ENCODE data around the gene EEFSEC.

Gene EEFSEC

DNA sequence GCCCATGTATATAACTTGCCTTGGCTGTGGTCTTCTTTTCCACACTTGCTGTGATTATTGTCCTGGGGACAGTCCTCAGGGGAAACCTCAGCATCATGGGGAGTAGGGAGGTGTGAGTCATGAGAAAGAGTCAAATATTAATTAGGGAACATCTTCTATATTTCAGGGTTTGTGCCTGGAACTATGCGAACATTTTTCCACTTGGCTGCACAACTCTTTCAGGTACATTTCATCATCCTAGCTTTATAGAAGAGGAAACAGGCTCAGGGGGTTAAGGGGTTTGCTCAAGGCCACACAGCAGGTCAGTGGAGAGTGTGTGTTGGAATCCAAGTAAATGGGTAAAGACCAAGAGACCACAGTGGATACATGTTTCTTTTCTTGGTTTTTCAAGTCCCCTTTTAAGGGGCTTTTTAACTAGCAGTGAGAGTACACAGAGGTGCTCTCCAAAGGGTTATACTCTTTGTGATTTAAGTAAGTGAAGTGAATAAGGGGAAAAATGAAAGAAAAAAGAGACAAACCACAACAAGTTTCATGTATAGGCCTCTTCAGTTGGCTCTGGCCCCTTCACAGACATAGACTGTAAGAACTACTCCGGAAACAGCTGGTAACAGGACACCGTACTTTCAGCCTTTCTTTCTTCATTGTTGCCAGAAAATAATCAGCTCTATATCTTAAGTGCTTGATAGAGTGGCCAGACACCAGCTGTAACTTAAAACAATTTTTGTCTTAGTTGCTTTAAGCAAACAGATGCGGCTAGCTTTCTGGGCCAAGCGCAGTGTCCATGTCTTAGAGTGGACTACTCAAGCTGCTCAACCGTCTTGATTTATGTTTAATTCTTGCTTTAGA is 64.6 kb downstream of the EEFSEC start:
- DNase-seq (ENCODE audit: low spot score): no peak

DNA sequence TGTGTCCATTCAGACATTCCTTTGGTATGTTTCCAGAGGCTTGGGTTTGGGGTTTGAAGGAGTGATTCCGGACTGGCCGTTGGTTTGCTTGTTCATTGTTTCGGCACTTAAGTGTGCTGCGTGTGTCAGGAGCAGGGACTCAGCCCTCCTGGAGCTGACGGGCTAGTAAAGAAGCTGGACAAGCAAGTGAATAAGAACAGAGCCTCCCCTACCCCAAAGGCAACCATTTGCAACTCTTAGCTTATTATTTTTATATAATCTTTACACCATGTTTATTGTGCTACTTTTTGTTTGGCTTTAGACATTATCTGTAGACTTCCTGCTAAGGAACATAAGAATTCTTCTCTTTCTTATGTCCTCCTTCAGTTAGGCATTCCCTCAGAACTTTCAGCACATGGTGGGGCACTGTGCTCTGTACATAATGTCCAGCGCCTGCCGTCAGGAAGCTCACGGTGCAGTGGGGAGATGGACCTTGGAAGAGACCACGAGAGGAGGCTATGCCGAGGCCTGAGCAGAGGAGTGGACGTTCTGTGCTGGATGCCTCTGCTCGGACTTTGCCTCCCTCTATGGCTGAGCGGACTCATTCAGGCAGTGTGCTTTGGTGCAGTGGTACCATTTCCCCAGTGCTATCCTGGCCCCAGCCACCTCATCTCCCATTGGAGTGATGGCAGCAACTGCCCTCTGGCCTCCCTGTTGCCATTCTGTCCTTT is 65.4 kb downstream of the EEFSEC start:
- no peak for DNase-seq (ENCODE audit: low spot score)

DNA sequence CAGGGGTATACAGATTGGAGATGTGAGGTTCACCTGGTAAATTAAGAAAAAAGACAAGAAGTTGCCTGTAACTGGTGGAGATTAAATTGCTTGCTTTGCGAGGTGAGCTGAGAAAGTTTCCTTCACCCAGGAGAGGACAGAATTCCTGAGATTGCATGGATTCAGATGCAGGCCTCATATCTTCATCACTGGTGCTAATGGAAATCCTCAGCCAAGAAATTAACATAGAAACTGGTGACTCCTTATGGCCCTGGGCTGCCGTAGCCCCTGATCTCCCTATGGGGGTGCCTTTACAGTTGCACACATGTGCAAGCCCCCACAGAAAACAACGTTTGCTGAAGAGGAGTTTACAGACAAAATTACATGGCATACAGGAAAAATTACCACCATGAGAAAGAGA is 68.0 kb downstream of the EEFSEC start:
- DNase-seq (ENCODE audit: low spot score): no peak

DNA sequence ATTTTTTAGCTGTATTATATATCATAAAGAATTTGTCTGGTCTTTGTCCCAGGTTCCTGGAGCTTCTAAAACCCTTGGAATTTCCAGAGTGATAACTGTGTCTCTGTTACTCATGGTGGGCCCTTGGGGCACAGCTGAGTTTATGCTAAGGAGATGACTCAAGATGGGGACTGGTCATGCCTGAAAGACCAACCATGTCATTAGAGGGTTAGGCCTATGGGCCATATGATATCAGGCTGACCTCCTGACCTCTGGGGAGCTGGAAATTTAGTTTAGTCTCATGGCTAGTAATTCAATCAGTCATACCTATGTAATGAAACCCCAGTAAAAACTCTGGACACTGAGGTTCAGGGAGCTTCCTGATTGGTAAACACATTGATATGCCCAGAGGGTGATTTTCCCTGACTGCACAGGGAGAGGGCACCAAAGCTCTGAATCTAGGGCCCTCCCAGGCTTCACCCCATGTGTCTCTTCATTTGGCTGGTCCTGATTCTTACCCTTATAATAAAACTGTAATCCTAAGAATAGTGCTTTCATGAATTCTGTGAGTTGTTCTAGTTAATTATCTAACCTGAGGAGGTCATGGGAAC is 69.6 kb downstream of the EEFSEC start:
- DNase-seq (ENCODE audit: low spot score): no peak

GRCh38 chr3:128226186-128226725 is 73.0 kb downstream of the EEFSEC start:
- no peak for DNase-seq (ENCODE audit: low spot score)

GRCh38 chr3:128226795-128227395 is 73.6 kb downstream of the EEFSEC start:
- DNase-seq (ENCODE audit: low spot score): peak; percentile 41

DNA sequence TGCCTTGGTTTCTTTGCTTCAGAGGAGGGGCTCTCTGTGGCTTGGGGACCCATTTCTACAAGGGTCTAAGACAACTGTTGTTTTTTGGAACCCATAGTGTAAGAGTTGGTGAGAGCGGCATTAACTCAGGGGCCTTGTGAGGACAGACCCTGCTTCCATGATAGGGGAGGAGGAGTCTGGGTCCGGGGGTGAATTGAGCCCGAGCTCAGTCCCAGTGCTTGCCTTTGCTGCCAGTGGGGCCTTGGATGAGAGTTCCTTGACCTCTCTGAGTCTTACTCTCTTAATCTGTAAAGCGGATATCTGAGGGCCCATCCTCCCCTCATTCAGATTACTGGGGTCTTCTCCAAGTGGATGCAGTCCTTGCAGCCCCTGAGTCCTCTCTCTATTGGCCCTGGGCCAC is 74.2 kb downstream of the EEFSEC start:
- no peak for DNase-seq (ENCODE audit: low spot score)

DNA sequence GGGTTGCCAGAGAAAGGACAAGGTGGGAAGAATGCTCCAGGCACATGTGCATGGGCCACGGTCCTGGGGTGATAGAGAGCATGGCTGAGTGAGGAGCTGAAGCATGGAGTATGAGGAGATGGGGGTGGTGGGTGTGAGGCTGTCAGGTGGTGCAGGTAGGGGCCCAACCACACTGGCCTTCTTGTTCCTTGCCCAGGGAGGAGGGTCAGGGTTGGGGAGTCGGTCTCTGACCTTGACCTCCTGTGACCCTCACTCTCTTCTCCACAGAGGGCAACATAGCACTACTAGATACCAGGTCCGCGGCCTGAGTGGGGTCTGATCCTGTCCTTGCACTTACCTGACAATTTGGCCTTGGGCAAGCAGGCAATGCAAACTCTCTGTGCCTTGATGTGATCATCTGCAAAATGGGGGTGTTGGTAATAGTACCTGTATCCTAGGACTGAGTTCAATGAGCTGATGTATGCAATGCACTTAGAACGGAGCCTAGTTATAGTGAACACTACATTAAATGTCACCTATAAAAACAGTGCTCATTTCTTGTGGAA is 75.2 kb downstream of the EEFSEC start:
- no peak for DNase-seq (ENCODE audit: low spot score)

DNA sequence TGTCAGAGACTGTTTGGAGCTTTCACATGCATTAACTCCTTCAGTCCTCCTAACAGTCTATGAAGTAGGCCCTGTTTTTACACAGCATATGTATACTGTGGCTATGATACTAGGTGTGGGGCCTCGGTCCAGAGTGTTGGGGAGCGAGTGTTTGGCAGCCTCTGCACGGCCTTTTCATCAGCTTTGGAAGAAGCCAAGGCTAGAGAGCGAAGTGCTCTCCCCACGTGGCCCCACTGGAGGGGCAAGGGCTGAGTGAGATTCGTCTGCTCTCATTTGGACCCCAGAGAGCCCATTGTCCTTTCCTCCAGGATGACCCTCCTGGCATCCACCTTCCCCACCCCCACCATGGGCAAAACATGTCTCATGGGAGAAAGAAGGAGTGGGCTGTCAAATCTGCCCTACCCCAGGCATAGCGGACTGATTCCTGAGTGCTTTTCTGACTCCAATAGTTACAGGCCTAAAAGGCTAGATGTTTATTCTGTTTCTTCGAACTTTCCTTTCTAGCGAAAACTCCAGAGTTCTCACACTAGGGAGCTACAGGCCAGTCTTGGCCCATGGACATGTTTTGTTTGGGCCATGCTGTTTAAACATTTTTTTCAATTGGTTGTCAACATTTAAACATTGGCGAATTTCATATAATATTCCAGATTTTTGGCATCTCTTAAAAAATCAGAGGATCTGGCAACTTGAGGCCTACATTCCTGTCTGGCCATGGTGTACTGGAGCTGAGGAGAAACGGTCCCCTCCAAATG is 76.0 kb downstream of the EEFSEC start:
- DNase-seq (ENCODE audit: low spot score): no peak

DNA sequence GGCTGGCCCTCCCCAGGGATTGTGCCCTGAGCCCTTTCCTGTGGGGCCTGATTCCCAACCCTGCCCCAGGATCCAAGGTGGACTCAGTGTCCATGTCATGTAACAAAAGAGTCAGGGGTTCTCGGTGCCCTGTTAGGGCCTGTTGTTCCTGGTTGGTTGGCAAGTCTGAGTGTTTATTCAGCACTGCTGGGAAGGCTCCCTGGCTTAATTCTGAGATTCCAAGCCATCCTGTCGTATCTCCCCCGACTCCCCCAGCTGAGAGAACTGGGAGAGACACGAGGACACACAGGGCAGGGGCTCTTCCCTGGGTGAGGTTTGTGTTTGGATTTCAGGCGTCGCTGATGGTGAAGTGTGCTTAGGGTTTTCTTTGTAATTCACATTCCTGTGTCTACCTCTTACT is 78.3 kb downstream of the EEFSEC start:
- no peak for DNase-seq (ENCODE audit: low spot score)

- no peak for DNase-seq (ENCODE audit: low spot score)
Measured at GRCh38 chr3:128232376-128233178, 79.3 kb downstream of the EEFSEC start.

DNA sequence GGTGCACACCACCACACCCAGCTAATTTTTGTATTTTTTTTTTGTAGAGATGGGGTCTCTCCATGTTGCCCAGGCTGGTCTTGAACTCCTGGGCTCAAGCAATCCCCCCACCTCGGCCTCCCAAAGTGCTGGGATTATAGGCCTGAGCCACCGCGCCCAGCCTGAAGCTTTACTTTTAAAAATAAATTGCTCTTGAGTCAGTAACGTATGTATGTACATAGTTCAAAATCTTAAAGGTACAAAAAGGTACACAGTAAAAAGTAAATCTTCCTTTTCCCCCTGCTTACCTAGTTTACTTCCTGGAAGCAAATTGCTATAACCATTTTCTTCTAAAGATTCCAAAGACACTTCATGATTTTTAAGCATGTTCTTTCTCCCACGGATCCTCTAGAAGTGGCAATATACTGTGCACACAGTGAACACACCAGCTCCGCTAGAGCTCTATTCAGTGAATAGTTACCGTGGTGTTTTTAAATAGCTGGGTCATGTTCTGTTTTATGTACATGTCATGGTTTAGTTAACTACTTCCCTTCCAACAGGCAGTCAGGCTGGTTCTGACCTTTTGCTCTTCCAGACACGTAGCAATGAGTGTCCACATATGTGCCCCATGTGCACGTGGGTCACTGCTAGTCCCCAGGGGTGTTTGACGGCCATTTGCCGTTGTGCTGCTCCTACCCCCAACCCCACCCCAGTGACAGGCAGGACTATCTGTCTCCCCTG is 82.1 kb downstream of the EEFSEC start:
- DNase-seq (ENCODE audit: low spot score): no peak

DNA sequence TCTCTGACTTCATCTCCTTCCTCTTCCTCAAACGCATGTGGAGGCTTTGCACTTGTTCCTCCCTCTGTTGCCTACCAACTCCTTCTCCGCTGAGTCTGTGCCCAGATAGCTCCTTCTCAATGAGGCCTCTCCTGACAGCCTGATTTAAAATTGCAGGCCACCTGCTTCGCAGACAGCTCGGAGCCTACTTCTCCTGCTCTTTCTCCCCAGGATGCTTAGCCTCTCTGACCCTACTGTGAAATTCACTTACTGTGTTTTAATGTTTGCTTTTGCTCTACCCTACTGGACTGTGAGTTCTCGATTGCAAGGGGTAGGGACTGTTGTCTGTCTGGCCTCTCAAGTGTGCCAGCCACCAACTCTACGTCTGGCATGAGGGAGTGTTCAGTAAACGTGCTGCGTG is 83.4 kb downstream of the EEFSEC start:
- no peak for DNase-seq (ENCODE audit: low spot score)

DNA sequence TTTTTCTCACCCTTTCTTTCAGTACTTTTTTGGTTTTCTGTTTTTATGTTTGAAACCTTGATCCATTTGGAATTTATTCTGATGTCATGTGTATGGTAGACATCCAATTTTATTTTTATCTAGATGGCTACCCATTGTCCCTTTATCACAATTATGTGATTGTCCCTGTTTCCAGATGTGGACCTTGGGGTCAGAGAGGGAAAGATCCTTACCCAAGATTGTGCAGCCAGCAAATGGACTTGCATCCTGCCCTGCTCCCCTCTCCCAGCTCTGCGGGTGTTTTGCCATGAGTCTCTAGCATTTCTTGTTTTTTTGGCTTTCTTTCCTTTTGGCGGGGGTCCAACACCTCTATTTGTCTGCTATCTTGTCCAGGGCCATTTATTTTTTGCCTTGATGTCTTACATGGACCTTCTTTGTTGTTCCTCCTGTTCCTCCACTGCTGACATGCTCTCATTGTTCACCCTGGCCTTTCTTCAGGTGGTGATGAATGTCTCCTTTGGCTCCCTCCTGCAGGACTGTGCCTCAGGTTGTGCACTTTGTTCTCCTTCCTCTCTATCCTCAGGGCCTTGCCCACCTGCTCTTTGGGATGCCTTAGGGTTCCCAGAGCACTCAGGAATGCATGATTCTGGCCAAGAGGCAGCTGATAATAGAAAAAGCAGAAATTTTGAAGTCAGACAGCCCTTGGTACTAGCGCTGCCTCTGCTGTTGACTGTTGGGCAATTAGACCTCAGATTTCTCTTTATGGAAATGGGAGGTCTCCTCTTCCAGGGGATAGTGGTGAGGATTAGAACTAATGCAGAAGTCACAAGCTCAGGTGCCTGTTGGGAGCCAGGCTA is 84.3 kb downstream of the EEFSEC start:
- DNase-seq (ENCODE audit: low spot score): no peak

DNA sequence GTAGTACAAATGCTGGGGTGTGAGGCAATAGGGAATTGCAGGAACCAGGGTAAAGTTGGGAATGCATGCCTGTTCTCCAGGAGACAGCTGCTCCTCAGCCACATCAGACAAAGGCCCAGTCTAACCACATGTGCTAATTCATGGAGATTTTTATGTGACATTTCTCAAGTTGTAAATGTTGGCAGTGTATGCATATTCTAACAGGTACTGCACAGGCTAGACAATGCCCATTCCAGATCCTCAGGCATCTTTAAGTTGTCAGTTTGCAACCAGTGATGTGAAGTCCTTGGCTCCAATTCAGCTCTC is 84.9 kb downstream of the EEFSEC start:
- no peak for DNase-seq (ENCODE audit: low spot score)

DNA sequence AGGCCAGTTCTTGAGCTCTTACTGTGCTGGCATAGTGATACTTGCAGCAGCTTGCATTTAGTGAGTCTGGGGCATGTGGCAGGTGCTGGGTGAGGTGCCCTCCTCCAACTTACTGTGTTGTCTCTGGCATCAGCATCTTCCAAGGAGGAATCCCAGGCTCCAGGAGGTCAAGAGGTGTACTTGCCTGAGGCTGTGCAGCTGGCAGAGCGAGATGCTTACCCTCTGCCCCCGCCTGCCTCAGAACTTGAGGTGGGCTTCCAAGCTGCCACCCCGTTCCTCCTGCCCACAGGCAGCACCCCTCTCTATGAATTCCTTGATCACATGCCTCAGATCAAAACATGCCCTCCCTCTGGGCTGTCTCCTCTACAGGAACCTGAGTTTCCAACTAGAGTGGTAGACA is 86.0 kb downstream of the EEFSEC start:
- no peak for DNase-seq (ENCODE audit: low spot score)

DNA sequence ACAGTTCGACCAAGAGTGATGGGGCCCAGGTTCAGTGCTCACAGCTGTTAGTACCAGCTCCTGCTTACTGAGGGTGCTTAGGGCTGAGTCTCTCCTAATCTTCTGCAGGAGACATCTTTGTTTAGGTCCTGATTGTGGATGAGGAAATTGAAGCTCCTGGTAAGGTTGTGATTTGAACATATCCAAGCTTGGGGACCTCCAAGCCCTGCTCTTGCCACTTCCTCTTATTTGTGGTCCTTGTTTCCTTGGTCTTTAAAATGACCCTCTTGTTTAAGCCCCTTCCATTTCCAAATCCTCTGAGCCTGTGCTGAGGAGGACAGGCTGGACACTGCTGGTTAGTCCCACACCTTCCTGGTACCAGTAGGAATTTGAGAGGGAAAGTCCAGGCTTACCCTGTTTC is 87.0 kb downstream of the EEFSEC start:
- no peak for DNase-seq (ENCODE audit: low spot score)

DNA sequence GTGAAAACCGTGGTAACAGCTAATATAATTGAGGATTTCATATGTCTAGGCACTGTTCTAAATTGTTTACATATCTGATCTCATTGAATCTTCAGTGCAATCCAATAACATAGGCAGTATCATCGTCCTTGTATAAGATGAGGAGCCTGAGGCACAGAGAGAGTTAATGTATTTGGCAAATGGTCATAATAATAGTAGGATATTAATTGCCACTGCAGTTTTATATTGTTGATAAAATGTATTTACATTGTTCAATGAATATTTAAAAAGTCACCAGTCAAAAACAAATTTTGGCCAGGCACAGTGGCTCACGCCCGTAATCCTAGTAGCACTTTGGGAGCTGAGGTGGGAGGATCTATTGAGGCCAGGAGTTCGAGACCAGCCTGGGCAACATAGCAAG is 88.5 kb downstream of the EEFSEC start:
- DNase-seq (ENCODE audit: low spot score): no peak

Measured in GM03348 (cell line).